GM21723 (cell line): ENCODE data around the gene CAMSAP1.

Experiments
- ATAC-seq: cut with Tn5 transposase; IDR thresholded peaks from one replicate; pipeline ENCODE4 v1.9.1; 2021; ENCODE audit warnings: mild to moderate bottlenecking, moderate library complexity; ENCODE audit not compliant: unreplicated experiment

CAMSAP1 gene

GRCh38 chr9:135847833-135848232 is 59.5 kb downstream of the CAMSAP1 start:
- ATAC-seq: no peak

GRCh38 chr9:135840539-135840938 is 66.8 kb downstream of the CAMSAP1 start:
- ATAC-seq: no peak

GRCh38 chr9:135840107-135840506 is 67.2 kb downstream of the CAMSAP1 start:
- ATAC-seq: no peak

- ATAC-seq: no peak
Observed at GRCh38 chr9:135839516-135839915, 67.8 kb downstream of the CAMSAP1 start.

- no peak for ATAC-seq
Observed at GRCh38 chr9:135835131-135835530, 72.2 kb downstream of the CAMSAP1 start.

- no peak for ATAC-seq
Observed at GRCh38 chr9:135833864-135834263, 73.5 kb downstream of the CAMSAP1 start.

GRCh38 chr9:135830496-135830895 is 76.8 kb downstream of the CAMSAP1 start:
- ATAC-seq: no peak

GRCh38 chr9:135828656-135829055 is 78.7 kb downstream of the CAMSAP1 start:
- ATAC-seq: no peak

GRCh38 chr9:135827866-135828580 is 79.3 kb downstream of the CAMSAP1 start:
- ATAC-seq: no peak

- ATAC-seq: no peak
Observed at GRCh38 chr9:135827301-135827700, 80.0 kb downstream of the CAMSAP1 start.

- no peak for ATAC-seq
Observed at GRCh38 chr9:135826188-135826545, 81.2 kb downstream of the CAMSAP1 start.

- no peak for ATAC-seq
Observed at GRCh38 chr9:135825435-135826187, 81.7 kb downstream of the CAMSAP1 start.

GRCh38 chr9:135823036-135823435 is 84.3 kb downstream of the CAMSAP1 start:
- no peak for ATAC-seq

- no peak for ATAC-seq
Observed at GRCh38 chr9:135822374-135822755, 85.0 kb downstream of the CAMSAP1 start.

GRCh38 chr9:135821733-135822373 is 85.5 kb downstream of the CAMSAP1 start:
- ATAC-seq: no peak

GRCh38 chr9:135821116-135821515 is 86.2 kb downstream of the CAMSAP1 start:
- ATAC-seq: no peak

GRCh38 chr9:135820661-135821060 is 86.7 kb downstream of the CAMSAP1 start:
- no peak for ATAC-seq

GRCh38 chr9:135819905-135820304 is 87.4 kb downstream of the CAMSAP1 start:
- ATAC-seq: no peak

GRCh38 chr9:135818718-135819475 is 88.4 kb downstream of the CAMSAP1 start:
- no peak for ATAC-seq

- no peak for ATAC-seq
Observed at GRCh38 chr9:135817951-135818717, 89.2 kb downstream of the CAMSAP1 start.

GRCh38 chr9:135816651-135816970 is 90.7 kb downstream of the CAMSAP1 start:
- no peak for ATAC-seq
